ENCODE measurements around the gene FBXO21.

The FBXO21 gene

DNA sequence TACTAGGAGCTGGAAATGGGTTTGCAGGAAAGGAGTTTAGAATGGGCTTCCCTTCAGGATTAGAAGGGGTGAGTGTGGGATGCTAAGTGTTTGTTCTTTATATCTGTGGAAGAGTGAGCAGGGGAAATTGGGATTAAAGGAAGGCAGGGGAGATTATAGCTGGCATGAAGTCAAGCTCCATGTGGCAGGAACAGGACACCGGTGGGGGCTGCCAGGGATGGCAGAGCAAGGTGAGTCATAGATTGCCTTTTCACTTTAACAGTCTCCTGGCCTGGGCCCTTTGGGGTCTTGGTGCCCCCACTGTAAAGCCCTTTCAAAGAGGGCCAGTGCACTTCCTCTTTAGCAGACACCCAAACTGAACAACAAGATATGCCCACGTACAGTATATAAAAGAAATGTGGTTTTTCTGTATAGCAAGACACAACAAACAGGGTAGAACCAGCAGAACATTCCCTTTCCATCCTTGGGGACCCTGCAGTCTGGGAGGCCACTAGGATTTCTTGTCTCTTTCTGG, 23.1 kb upstream of the FBXO21 start:
- TF ChIP-seq ZFP30 (CRISPR knock-in tag; IDR thresholded peaks at IDR 0.05) (no peak), PATZ1 (CRISPR knock-in tag; IDR thresholded peaks at IDR 0.05; ENCODE audit: borderline replicate concordance) (no peak), GLIS3 (CRISPR knock-in tag; IDR thresholded peaks at IDR 0.05) (no peak), ZNF70 (CRISPR knock-in tag; IDR thresholded peaks at IDR 0.05) (no peak), SNAI2 (CRISPR knock-in tag; IDR thresholded peaks at IDR 0.05) (no peak), ISL1 (CRISPR knock-in tag; IDR thresholded peaks at IDR 0.05) (no peak), PPARA (CRISPR knock-in tag; IDR thresholded peaks at IDR 0.05; ENCODE audit: borderline replicate concordance) (no peak), ARNTL (CRISPR knock-in tag; IDR thresholded peaks at IDR 0.05; ENCODE audit: borderline replicate concordance, low read depth) (no peak), OSR1 (CRISPR knock-in tag; IDR thresholded peaks at IDR 0.05) (no peak), TCF4 (CRISPR knock-in tag; IDR thresholded peaks at IDR 0.05; ENCODE audit: borderline replicate concordance) (no peak), ZNF565 (CRISPR knock-in tag; conservative IDR thresholded peaks at IDR 0.05; ENCODE audit: low read depth) (no peak)
- TF ChIP-seq, protein P1, sequence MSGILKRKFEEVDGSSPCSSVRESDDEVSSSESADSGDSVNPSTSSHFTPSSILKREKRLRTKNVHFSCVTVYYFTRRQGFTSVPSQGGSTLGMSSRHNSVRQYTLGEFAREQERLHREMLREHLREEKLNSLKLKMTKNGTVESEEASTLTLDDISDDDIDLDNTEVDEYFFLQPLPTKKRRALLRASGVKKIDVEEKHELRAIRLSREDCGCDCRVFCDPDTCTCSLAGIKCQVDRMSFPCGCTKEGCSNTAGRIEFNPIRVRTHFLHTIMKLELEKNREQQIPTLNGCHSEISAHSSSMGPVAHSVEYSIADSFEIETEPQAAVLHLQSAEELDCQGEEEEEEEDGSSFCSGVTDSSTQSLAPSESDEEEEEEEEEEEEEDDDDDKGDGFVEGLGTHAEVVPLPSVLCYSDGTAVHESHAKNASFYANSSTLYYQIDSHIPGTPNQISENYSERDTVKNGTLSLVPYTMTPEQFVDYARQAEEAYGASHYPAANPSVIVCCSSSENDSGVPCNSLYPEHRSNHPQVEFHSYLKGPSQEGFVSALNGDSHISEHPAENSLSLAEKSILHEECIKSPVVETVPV (CRISPR knock-in tag; IDR thresholded peaks at IDR 0.05), result no peak
- TF ChIP-seq, protein P2, sequence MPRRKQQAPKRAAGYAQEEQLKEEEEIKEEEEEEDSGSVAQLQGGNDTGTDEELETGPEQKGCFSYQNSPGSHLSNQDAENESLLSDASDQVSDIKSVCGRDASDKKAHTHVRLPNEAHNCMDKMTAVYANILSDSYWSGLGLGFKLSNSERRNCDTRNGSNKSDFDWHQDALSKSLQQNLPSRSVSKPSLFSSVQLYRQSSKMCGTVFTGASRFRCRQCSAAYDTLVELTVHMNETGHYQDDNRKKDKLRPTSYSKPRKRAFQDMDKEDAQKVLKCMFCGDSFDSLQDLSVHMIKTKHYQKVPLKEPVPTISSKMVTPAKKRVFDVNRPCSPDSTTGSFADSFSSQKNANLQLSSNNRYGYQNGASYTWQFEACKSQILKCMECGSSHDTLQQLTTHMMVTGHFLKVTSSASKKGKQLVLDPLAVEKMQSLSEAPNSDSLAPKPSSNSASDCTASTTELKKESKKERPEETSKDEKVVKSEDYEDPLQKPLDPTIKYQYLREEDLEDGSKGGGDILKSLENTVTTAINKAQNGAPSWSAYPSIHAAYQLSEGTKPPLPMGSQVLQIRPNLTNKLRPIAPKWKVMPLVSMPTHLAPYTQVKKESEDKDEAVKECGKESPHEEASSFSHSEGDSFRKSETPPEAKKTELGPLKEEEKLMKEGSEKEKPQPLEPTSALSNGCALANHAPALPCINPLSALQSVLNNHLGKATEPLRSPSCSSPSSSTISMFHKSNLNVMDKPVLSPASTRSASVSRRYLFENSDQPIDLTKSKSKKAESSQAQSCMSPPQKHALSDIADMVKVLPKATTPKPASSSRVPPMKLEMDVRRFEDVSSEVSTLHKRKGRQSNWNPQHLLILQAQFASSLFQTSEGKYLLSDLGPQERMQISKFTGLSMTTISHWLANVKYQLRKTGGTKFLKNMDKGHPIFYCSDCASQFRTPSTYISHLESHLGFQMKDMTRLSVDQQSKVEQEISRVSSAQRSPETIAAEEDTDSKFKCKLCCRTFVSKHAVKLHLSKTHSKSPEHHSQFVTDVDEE (CRISPR knock-in tag; IDR thresholded peaks at IDR 0.05), result no peak
- ATAC-seq, result no peak

DNA sequence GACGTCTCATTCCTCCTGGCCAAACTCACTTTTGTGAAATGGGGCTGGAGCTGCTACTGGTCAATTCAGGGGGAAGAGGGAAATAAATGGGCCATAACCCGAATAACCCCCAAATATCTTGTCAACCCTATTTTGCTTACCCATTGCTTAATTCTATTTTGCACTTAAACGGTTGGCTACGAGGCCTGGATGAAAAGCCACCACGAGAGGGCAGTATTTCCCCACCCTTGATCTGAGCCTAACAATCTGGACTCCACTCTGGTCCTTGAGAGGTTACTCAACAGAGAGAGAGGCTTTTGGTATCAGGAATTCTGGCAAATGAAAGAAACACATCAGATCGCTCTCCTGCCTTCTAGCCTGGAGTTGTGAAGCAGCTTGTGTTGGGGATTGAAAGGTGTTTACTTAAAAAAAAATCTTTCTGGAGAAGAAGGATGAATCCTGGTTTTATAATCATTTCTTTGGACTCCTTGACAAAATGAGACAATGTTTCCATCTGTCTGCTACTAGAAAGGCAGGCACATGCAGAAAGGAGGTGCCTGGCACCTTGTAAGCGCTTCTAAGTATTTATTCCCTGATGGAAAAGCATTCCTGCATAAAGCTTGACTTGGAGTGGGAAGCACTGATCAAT, 22.4 kb upstream of the FBXO21 start:
- TF ChIP-seq PPARA (CRISPR knock-in tag; IDR thresholded peaks at IDR 0.05; ENCODE audit: borderline replicate concordance), result no peak
- no peak for TF ChIP-seq BACH2 (CRISPR knock-in tag; IDR thresholded peaks at IDR 0.05; ENCODE audit: borderline replicate concordance)
- TF ChIP-seq ZC3H10 (CRISPR knock-in tag; IDR thresholded peaks at IDR 0.05), result no peak
- TF ChIP-seq CSDC2 (CRISPR knock-in tag; IDR thresholded peaks at IDR 0.05), result no peak
- TF ChIP-seq ZNF565 (CRISPR knock-in tag; conservative IDR thresholded peaks at IDR 0.05; ENCODE audit: low read depth), result no peak
- no peak for TF ChIP-seq ZFP30 (CRISPR knock-in tag; IDR thresholded peaks at IDR 0.05)
- no peak for TF ChIP-seq TOX (CRISPR knock-in tag; IDR thresholded peaks at IDR 0.05; ENCODE audit: borderline replicate concordance)
- no peak for TF ChIP-seq SNAI2 (CRISPR knock-in tag; IDR thresholded peaks at IDR 0.05)
- TF ChIP-seq, protein P1 (CRISPR knock-in tag; IDR thresholded peaks at IDR 0.05), result no peak
- no peak for TF ChIP-seq ZNF70 (CRISPR knock-in tag; IDR thresholded peaks at IDR 0.05)
- no peak for TF ChIP-seq POU6F1 (CRISPR knock-in tag; IDR thresholded peaks at IDR 0.05; ENCODE audit: borderline replicate concordance, low read depth)
- TF ChIP-seq RARB (CRISPR knock-in tag; IDR thresholded peaks at IDR 0.05), result no peak
- TF ChIP-seq ZNF8 (CRISPR knock-in tag; IDR thresholded peaks at IDR 0.05), result no peak
- TF ChIP-seq ESRRG (CRISPR knock-in tag; IDR thresholded peaks at IDR 0.05), result no peak
- TF ChIP-seq CREB5 (CRISPR knock-in tag; IDR thresholded peaks at IDR 0.05; ENCODE audit: low read depth), result no peak
- TF ChIP-seq ZFP3 (CRISPR knock-in tag; IDR thresholded peaks at IDR 0.05), result no peak
- TF ChIP-seq TCF4 (CRISPR knock-in tag; IDR thresholded peaks at IDR 0.05; ENCODE audit: borderline replicate concordance), result no peak
- no peak for TF ChIP-seq ARNTL (CRISPR knock-in tag; IDR thresholded peaks at IDR 0.05; ENCODE audit: borderline replicate concordance, low read depth)
- TF ChIP-seq, protein P2 (CRISPR knock-in tag; IDR thresholded peaks at IDR 0.05), result no peak
- ATAC-seq, result peak; percentile 97

Data from SK-N-SH treated with all-trans-retinoic acid at 6 μM for 48 hours (cell line).